ENCODE data around the gene PGBD2. TPM values are rescaled to one million over a fixed set of nuclear protein-coding genes. Genes with fewer than 3 reads are reported as not detected.

The PGBD2 gene
- total and polyA plus RNA-seq, 2 of the 13 experiments (the other 11 are each of a cell fraction or from before 2014, with no cell fraction given), result 6.0 to 7.4 TPM

DNA sequence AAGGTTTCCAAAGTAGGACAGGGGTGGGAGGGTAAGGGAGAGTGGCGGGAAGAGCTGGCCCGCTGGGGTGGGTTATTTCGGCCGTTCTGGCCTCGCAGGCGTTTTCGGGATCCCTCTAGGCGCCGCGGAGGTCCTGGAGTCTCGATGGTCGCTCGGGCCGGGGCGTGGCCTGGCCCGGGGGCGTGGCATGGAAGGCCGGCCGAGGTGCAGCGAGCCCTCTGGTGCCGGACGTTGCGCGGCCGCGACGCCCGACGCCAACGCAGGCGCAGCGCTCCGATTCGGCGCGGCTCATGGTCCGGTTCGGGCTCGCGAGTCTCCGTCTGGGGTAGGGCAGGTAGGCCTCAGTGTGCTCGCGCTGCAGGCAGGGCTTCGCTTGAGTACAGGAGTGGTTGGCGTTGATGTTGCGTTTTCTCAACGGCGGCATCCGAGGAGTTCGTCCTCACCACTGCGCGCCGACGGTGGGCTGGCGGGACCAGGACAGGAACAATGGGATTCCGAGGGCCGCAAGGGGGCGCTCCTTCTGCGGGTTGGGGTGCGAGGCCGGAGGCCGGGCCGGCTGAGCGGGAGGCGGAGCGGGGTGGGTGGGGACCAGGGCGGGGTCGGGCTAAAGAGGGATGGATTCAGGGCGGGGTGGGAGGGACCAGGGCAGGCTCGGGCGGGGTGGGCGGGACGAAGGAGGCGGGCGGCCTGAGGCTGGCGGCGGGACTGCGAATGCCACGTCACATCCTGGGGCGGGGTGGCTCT, at the start of gene PGBD2 (continued):
- TF ChIP-seq CC2D1A (CRISPR knock-in tag; IDR thresholded peaks at IDR 0.05) (no peak), ZNF207 (IDR thresholded peaks at IDR 0.05; ENCODE audit: borderline replicate concordance) (no peak), SRSF4 (IDR thresholded peaks at IDR 0.05; ENCODE audit: low read depth, low read length, poor library complexity, severe bottlenecking) (no peak), RFXANK (CRISPR knock-in tag; IDR thresholded peaks at IDR 0.05) (no peak; the same call in 1 of the 2 replicates), ZNF563 (CRISPR knock-in tag; IDR thresholded peaks at IDR 0.05) (peak; percentile 87; the same call in 1 of the 2 replicates), ZNF17 (CRISPR knock-in tag; IDR thresholded peaks at IDR 0.05) (peak; percentile 79), CBX1 (IDR thresholded peaks at IDR 0.05; ENCODE audit: low read depth) (peak; percentile 62), ZNF839 (CRISPR knock-in tag; IDR thresholded peaks at IDR 0.05; ENCODE audit: borderline replicate concordance) (no peak; the same call in 1 of the 2 replicates), ZNF24 (IDR thresholded peaks at IDR 0.05) (no peak), MED1 (CRISPR knock-in tag; IDR thresholded peaks at IDR 0.05) (peak; percentile 85), ZMYM3 (CRISPR knock-in tag; IDR thresholded peaks at IDR 0.05) (peak; percentile 91), MAZ (IDR thresholded peaks at IDR 0.05; ENCODE audit: borderline replicate concordance, low read depth, low read length) (no peak), MAZ (CRISPR knock-in tag; IDR thresholded peaks at IDR 0.05; ENCODE audit: low read depth) (peak; percentile 93), ZNF101 (CRISPR knock-in tag; IDR thresholded peaks at IDR 0.05; ENCODE audit: borderline replicate concordance, low read depth) (0 out of 2 replicates have a peak, but pooled peaks have one; percentile 88), SOX5 (CRISPR knock-in tag; IDR thresholded peaks at IDR 0.05; ENCODE audit: borderline replicate concordance) (peak; percentile 64), KLF12 (CRISPR knock-in tag; IDR thresholded peaks at IDR 0.05; ENCODE audit: borderline replicate concordance) (no peak; the same call in 1 of the 2 replicates), NPAS2 (CRISPR knock-in tag; IDR thresholded peaks at IDR 0.05; ENCODE audit: borderline replicate concordance) (no peak), GATAD1 (CRISPR knock-in tag; IDR thresholded peaks at IDR 0.05) (0 out of 2 replicates have a peak, but pooled peaks have one; percentile 53)
- TF ChIP-seq, protein P1, sequence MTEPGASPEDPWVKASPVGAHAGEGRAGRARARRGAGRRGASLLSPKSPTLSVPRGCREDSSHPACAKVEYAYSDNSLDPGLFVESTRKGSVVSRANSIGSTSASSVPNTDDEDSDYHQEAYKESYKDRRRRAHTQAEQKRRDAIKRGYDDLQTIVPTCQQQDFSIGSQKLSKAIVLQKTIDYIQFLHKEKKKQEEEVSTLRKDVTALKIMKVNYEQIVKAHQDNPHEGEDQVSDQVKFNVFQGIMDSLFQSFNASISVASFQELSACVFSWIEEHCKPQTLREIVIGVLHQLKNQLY (CRISPR knock-in tag; IDR thresholded peaks at IDR 0.05), result 0 out of 2 replicates have a peak, but pooled peaks have one; percentile 42
- TF ChIP-seq, protein P2, sequence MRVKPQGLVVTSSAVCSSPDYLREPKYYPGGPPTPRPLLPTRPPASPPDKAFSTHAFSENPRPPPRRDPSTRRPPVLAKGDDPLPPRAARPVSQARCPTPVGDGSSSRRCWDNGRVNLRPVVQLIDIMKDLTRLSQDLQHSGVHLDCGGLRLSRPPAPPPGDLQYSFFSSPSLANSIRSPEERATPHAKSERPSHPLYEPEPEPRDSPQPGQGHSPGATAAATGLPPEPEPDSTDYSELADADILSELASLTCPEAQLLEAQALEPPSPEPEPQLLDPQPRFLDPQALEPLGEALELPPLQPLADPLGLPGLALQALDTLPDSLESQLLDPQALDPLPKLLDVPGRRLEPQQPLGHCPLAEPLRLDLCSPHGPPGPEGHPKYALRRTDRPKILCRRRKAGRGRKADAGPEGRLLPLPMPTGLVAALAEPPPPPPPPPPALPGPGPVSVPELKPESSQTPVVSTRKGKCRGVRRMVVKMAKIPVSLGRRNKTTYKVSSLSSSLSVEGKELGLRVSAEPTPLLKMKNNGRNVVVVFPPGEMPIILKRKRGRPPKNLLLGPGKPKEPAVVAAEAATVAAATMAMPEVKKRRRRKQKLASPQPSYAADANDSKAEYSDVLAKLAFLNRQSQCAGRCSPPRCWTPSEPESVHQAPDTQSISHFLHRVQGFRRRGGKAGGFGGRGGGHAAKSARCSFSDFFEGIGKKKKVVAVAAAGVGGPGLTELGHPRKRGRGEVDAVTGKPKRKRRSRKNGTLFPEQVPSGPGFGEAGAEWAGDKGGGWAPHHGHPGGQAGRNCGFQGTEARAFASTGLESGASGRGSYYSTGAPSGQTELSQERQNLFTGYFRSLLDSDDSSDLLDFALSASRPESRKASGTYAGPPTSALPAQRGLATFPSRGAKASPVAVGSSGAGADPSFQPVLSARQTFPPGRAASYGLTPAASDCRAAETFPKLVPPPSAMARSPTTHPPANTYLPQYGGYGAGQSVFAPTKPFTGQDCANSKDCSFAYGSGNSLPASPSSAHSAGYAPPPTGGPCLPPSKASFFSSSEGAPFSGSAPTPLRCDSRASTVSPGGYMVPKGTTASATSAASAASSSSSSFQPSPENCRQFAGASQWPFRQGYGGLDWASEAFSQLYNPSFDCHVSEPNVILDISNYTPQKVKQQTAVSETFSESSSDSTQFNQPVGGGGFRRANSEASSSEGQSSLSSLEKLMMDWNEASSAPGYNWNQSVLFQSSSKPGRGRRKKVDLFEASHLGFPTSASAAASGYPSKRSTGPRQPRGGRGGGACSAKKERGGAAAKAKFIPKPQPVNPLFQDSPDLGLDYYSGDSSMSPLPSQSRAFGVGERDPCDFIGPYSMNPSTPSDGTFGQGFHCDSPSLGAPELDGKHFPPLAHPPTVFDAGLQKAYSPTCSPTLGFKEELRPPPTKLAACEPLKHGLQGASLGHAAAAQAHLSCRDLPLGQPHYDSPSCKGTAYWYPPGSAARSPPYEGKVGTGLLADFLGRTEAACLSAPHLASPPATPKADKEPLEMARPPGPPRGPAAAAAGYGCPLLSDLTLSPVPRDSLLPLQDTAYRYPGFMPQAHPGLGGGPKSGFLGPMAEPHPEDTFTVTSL (CRISPR knock-in tag; IDR thresholded peaks at IDR 0.05; ENCODE audit: borderline replicate concordance), result 0 out of 2 replicates have a peak, but pooled peaks have one; percentile 7
- TF ChIP-seq, protein P3, sequence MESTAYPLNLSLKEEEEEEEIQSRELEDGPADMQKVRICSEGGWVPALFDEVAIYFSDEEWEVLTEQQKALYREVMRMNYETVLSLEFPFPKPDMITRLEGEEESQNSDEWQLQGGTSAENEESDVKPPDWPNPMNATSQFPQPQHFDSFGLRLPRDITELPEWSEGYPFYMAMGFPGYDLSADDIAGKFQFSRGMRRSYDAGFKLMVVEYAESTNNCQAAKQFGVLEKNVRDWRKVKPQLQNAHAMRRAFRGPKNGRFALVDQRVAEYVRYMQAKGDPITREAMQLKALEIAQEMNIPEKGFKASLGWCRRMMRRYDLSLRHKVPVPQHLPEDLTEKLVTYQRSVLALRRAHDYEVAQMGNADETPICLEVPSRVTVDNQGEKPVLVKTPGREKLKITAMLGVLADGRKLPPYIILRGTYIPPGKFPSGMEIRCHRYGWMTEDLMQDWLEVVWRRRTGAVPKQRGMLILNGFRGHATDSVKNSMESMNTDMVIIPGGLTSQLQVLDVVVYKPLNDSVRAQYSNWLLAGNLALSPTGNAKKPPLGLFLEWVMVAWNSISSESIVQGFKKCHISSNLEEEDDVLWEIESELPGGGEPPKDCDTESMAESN (CRISPR knock-in tag; conservative IDR thresholded peaks at IDR 0.05), result peak; percentile 98

Data from HepG2 (cell line).